ENCODE measurements around the gene RHOT1.

RHOT1 gene

GRCh38 chr17:32266389-32267301, 124.3 kb downstream of the RHOT1 start:
- Mint-ChIP-seq H3K4me3 (peak overlapping the region; percentile 83), H3K27ac (no peak overlapping the region), H3K36me3 (ENCODE audit: low read depth) (no peaks in the 10 kb centered on the region), H3K4me1 (ENCODE audit: low read depth) (peaks cover 16% of the 10 kb centered on the region), H3K27me3 (ENCODE audit: low read depth) (peaks cover 77% of the 10 kb centered on the region), H3K9me3 (no peaks in the 10 kb centered on the region)
- DNase-seq (ENCODE audit: low spot score), result peak; percentile 42

GRCh38 chr17:32267690-32268205, 125.4 kb downstream of the RHOT1 start:
- no peak for DNase-seq (ENCODE audit: low spot score)
- Mint-ChIP-seq H3K9me3 (no peaks in the 10 kb centered on the region), H3K27ac (no peak overlapping the region), H3K4me3 (peak overlapping the region; percentile 76), H3K36me3 (ENCODE audit: low read depth) (no peaks in the 10 kb centered on the region), H3K4me1 (ENCODE audit: low read depth) (peaks cover 16% of the 10 kb centered on the region), H3K27me3 (ENCODE audit: low read depth) (peaks cover 78% of the 10 kb centered on the region)

GRCh38 chr17:32268734-32269288, 126.5 kb downstream of the RHOT1 start:
- no peaks in the 10 kb centered on the region for H3K9me3 Mint-ChIP-seq
- peaks cover 72% of the 10 kb centered on the region for H3K27me3 Mint-ChIP-seq (ENCODE audit: low read depth)
- H3K27ac Mint-ChIP-seq, result no peak overlapping the region
- no peak for DNase-seq (ENCODE audit: low spot score)
- H3K36me3 Mint-ChIP-seq (ENCODE audit: low read depth), result no peaks in the 10 kb centered on the region
- H3K4me1 Mint-ChIP-seq (ENCODE audit: low read depth), result peaks cover 16% of the 10 kb centered on the region
- no peak overlapping the region for H3K4me3 Mint-ChIP-seq

- peaks cover 16% of the 10 kb centered on the region for H3K4me1 Mint-ChIP-seq (ENCODE audit: low read depth)
- H3K27me3 Mint-ChIP-seq (ENCODE audit: low read depth), result peaks cover 70% of the 10 kb centered on the region
These were observed 127.1 kb downstream of the RHOT1 start for GRCh38 chr17:32269377-32269776.

GRCh38 chr17:32271844-32272243, 129.5 kb downstream of the RHOT1 start:
- no peak overlapping the region for H3K27ac Mint-ChIP-seq
- DNase-seq (ENCODE audit: low spot score), result no peak
- peaks cover 9% of the 10 kb centered on the region for H3K4me1 Mint-ChIP-seq (ENCODE audit: low read depth)
- no peaks in the 10 kb centered on the region for H3K36me3 Mint-ChIP-seq (ENCODE audit: low read depth)
- H3K4me3 Mint-ChIP-seq, result no peak overlapping the region
- no peaks in the 10 kb centered on the region for H3K9me3 Mint-ChIP-seq
- H3K27me3 Mint-ChIP-seq (ENCODE audit: low read depth), result peaks cover 59% of the 10 kb centered on the region

More at GRCh38 chr17:32269377-32269776, 127.1 kb downstream of the RHOT1 start:
- H3K27ac Mint-ChIP-seq, result no peak overlapping the region
- H3K9me3 Mint-ChIP-seq, result no peaks in the 10 kb centered on the region
- H3K36me3 Mint-ChIP-seq (ENCODE audit: low read depth), result no peaks in the 10 kb centered on the region
- no peak overlapping the region for H3K4me3 Mint-ChIP-seq
- DNase-seq (ENCODE audit: low spot score), result no peak

- Mint-ChIP-seq H3K4me1 (ENCODE audit: low read depth) (no peaks in the 10 kb centered on the region), H3K27ac (no peak overlapping the region), H3K36me3 (ENCODE audit: low read depth) (no peaks in the 10 kb centered on the region), H3K4me3 (no peak overlapping the region), H3K27me3 (ENCODE audit: low read depth) (peaks cover 42% of the 10 kb centered on the region), H3K9me3 (no peaks in the 10 kb centered on the region)
- DNase-seq (ENCODE audit: low spot score), result no peak
These were observed 131.8 kb downstream of the RHOT1 start for GRCh38 chr17:32274101-32274500.

- DNase-seq (ENCODE audit: low spot score), result no peak
- no peak overlapping the region for H3K27ac Mint-ChIP-seq
- no peaks in the 10 kb centered on the region for H3K9me3 Mint-ChIP-seq
- no peaks in the 10 kb centered on the region for H3K36me3 Mint-ChIP-seq (ENCODE audit: low read depth)
- H3K4me3 Mint-ChIP-seq, result no peak overlapping the region
- peaks cover 36% of the 10 kb centered on the region for H3K27me3 Mint-ChIP-seq (ENCODE audit: low read depth)
- H3K4me1 Mint-ChIP-seq (ENCODE audit: low read depth), result no peaks in the 10 kb centered on the region
These were observed 132.3 kb downstream of the RHOT1 start for GRCh38 chr17:32274643-32275042.

Measured in T-helper 2 cell treated with Interferon-gamma antibody and Interleukin-4, amounts not matched to agents 5 μg/mL and 100 μg/mL, for 36 hours (primary cell).